HG03469 (cell line): ENCODE results near the gene DPF3.

Source experiments
- ATAC-seq: cut with Tn5 transposase; IDR thresholded peaks from one replicate; pipeline ENCODE4 v1.9.1; 2021; ENCODE audit warnings: mild to moderate bottlenecking, moderate library complexity, moderate number of reproducible peaks; ENCODE audit not compliant: unreplicated experiment

Gene DPF3

GRCh38 chr14:72582582-72582981, 311.3 kb downstream of the DPF3 start:
- ATAC-seq: no peak

GRCh38 chr14:72578514-72578913, 315.4 kb downstream of the DPF3 start:
- no peak for ATAC-seq

- ATAC-seq: no peak
These were observed 316.4 kb downstream of the DPF3 start for GRCh38 chr14:72577521-72577920.

GRCh38 chr14:72576258-72576657, 317.6 kb downstream of the DPF3 start:
- no peak for ATAC-seq

GRCh38 chr14:72574715-72575114, 319.2 kb downstream of the DPF3 start:
- no peak for ATAC-seq

- no peak for ATAC-seq
These were observed 320.0 kb downstream of the DPF3 start for GRCh38 chr14:72573725-72574417.
